ENCODE data around the gene KLHL8.
"Not testable (repeated sequence)": the region's sequence is repeated elsewhere in the genome, so short reads cannot be mapped to it uniquely, and the experiment has no call there.

KLHL8 gene

GRCh38 chr4:87228262-87228860 is 7.9 kb upstream of the KLHL8 start:
- no peak for DNase-seq (ENCODE audit: low read depth in 2 of 2, low spot score in 1 of 2)

- no peak for DNase-seq (ENCODE audit: low read depth in 2 of 2, low spot score in 1 of 2)
Observed at GRCh38 chr4:87227751-87228151, 7.3 kb upstream of the KLHL8 start.

GRCh38 chr4:87225936-87226335 is 5.5 kb upstream of the KLHL8 start:
- no peak for DNase-seq (ENCODE audit: low read depth in 2 of 2, low spot score in 1 of 2)

- DNase-seq (ENCODE audit: low read depth in 2 of 2, low spot score in 1 of 2) = no peak
Observed at GRCh38 chr4:87224141-87224923, 3.9 kb upstream of the KLHL8 start.

- DNase-seq (ENCODE audit: low read depth in 2 of 2, low spot score in 1 of 2) = peak; percentile 14 to 15
Observed at GRCh38 chr4:87219632-87220093, 755 bp downstream of the KLHL8 start.

- DNase-seq (ENCODE audit: low read depth in 2 of 2, low spot score in 1 of 2) = not testable (repeated sequence)
Observed at GRCh38 chr4:87217235-87217763, 3.1 kb downstream of the KLHL8 start.

- no peak for DNase-seq (ENCODE audit: low read depth in 2 of 2, low spot score in 1 of 2)
Observed at GRCh38 chr4:87216469-87216868, 3.9 kb downstream of the KLHL8 start.

- DNase-seq (ENCODE audit: low read depth in 2 of 2, low spot score in 1 of 2) = no peak
Observed at GRCh38 chr4:87213421-87214075, 6.9 kb downstream of the KLHL8 start.

GRCh38 chr4:87211249-87211952 is 9.0 kb downstream of the KLHL8 start:
- no peak for DNase-seq (ENCODE audit: low read depth in 2 of 2, low spot score in 1 of 2)

- DNase-seq (ENCODE audit: low read depth in 2 of 2, low spot score in 1 of 2) = no peak
Observed at GRCh38 chr4:87209696-87210095, 10.7 kb downstream of the KLHL8 start.

GRCh38 chr4:87209182-87209581 is 11.2 kb downstream of the KLHL8 start:
- no peak for DNase-seq (ENCODE audit: low read depth in 2 of 2, low spot score in 1 of 2)

GRCh38 chr4:87204559-87204958 is 15.9 kb downstream of the KLHL8 start:
- no peak for DNase-seq (ENCODE audit: low read depth in 2 of 2, low spot score in 1 of 2)

- no peak for DNase-seq (ENCODE audit: low read depth in 2 of 2, low spot score in 1 of 2)
Observed at GRCh38 chr4:87196927-87197326, 23.5 kb downstream of the KLHL8 start.

GRCh38 chr4:87196146-87196545 is 24.3 kb downstream of the KLHL8 start:
- no peak for DNase-seq (ENCODE audit: low read depth in 2 of 2, low spot score in 1 of 2)

GRCh38 chr4:87193958-87194675 is 26.3 kb downstream of the KLHL8 start:
- DNase-seq (ENCODE audit: low read depth in 2 of 2, low spot score in 1 of 2) = no peak

GRCh38 chr4:87192145-87192919 is 28.1 kb downstream of the KLHL8 start:
- DNase-seq (ENCODE audit: low read depth in 2 of 2, low spot score in 1 of 2) = no peak

GRCh38 chr4:87188932-87189331 is 31.5 kb downstream of the KLHL8 start:
- no peak for DNase-seq (ENCODE audit: low read depth in 2 of 2, low spot score in 1 of 2)

- DNase-seq (ENCODE audit: low read depth in 2 of 2, low spot score in 1 of 2) = no peak
Observed at GRCh38 chr4:87188048-87188447, 32.4 kb downstream of the KLHL8 start.

GRCh38 chr4:87185146-87185870 is 35.1 kb downstream of the KLHL8 start:
- DNase-seq (ENCODE audit: low read depth in 2 of 2, low spot score in 1 of 2) = no peak
